Esophagus muscularis mucosa (tissue), 4 donors: Measurements from ENCODE around the gene ITSN2. TPM values are rescaled to one million over a fixed set of nuclear protein-coding genes. Genes with fewer than 3 reads are reported as not detected.
"Not testable (repeated sequence)": the region's sequence is repeated elsewhere in the genome, so short reads cannot be mapped to it uniquely, and the experiment has no call there.

Experiments
- DNase-seq: peaks from one replicate; pipeline ENCODE4 v3.0.0-alpha.2; 2017; ENCODE audit errors: extremely low spot score
- H3K27ac ChIP-seq, 4 donors: fragments of 200-600 bp; sonication (generic); replicated peaks in 1 of 4; 1 replicate in 3 of 4; 2 replicates in 1 of 4; pipeline ENCODE4 v1.5.1; 2016 to 2019; ENCODE audit warnings: mild to moderate bottlenecking in 1 of 4
- H3K27me3 ChIP-seq, 4 donors: fragments of 200-600 bp; sonication (generic); one replicate each; pipeline versions ENCODE4 v1.5.1 to v1.6.0; 2016 to 2019
- H3K36me3 ChIP-seq, 4 donors: fragments of 200-600 bp; sonication (generic); one replicate each; pipeline ENCODE4 v1.5.1; 2016 to 2019
- H3K4me1 ChIP-seq, 4 donors: fragments of 200-600 bp; sonication (generic); one replicate each; pipeline ENCODE4 v1.5.1; 2016 to 2019
- H3K4me3 ChIP-seq, 4 donors: fragments of 200-600 bp; sonication (generic); 1 replicate in 2 of 4; 2 replicates in 2 of 4; pipeline ENCODE4 v1.5.1; 2016 to 2019; ENCODE audit warnings: mild to moderate bottlenecking in 4 of 4, moderate library complexity in 1 of 4
- H3K9me3 ChIP-seq, 4 donors: fragments of 200-600 bp; sonication (generic); 1 replicate in 3 of 4; 2 replicates in 1 of 4; pipeline ENCODE4 v1.5.1; 2016 to 2019
- CTCF ChIP-seq, 3 experiments: fragments of 200-600 bp in 2 of 3; fragments of 450-650 bp in 1 of 3; sonication (generic) in 2 of 3; IDR thresholded peaks; one replicate each; pipeline ENCODE4 v1.5.1; 2017 to 2019; ENCODE audit warnings: antibody characterized with exemption in 3 of 3, mild to moderate bottlenecking in 2 of 3, moderate library complexity in 1 of 3
- EP300 ChIP-seq: sonication (generic); formaldehyde crosslinking; IDR thresholded peaks from one replicate; pipeline ENCODE4 v1.6.1; 2017; ENCODE audit warnings: antibody characterized with exemption
- POLR2A ChIP-seq: fragments of 450-650 bp; IDR thresholded peaks from one replicate; pipeline ENCODE4 v1.6.1; 2017; ENCODE audit warnings: antibody characterized with exemption, moderate library complexity, mild to moderate bottlenecking, low read depth
- POLR2AphosphoS5 ChIP-seq, 2 donors: sonication (generic); formaldehyde crosslinking; IDR thresholded peaks; one replicate each; pipeline ENCODE4 v1.6.1; 2017; ENCODE audit warnings: antibody characterized with exemption in 2 of 2
- WGBS: methylation state at CpG from one replicate; pipeline ENCODE4 v1.1.5; 2018; 5-methylcytosine and 5-hydroxymethylcytosine counted together
- intact Hi-C: fragments of 100-400 bp; cut with DNase I; formaldehyde crosslinking; loops from one replicate; pipeline ENCODE4 v1.15.1; 2023
- total RNA-seq, 4 donors: library from RNA; depleted of rRNA; stranded (reverse); fragments of >200 nt; gene quantifications; one replicate each; pipeline versions ENCODE4 v1.1.0 to v1.2.1, GENCODE V29; 2016

The ITSN2 gene
- total RNA-seq, 4 donors from 2014 or later: 47.0 to 60.2 (median 53.6) TPM

- DNase-seq: peak; percentile 94
- peak overlapping the region; percentile 7 to 36 (median 24) for H3K27ac ChIP-seq
- H3K4me3 ChIP-seq: no peak overlapping the region
- no peaks in the 10 kb centered on the region for H3K27me3 ChIP-seq
- H3K36me3 ChIP-seq: no peaks in the 10 kb centered on the region
- no peaks in the 10 kb centered on the region for H3K9me3 ChIP-seq
- H3K4me1 ChIP-seq: peaks cover 16 to 26% (median 23%) of the 10 kb centered on the region in 4 donors
- intact Hi-C loops: no loop called here
- 41% methylated on average over 7 of the region's 7 CpGs for WGBS
- TF ChIP-seq POLR2AphosphoS5 (IDR thresholded peaks at IDR 0.05) (peak; percentile 45 to 65), POLR2A (no peak)
Measured at GRCh38 chr2:24365051-24365450, 4.7 kb upstream of the ITSN2 start.

GRCh38 chr2:24363301-24363700 lies 3.0 kb upstream of the ITSN2 start:
- H3K36me3 ChIP-seq: no peaks in the 10 kb centered on the region
- intact Hi-C loops: no loop called here
- H3K27me3 ChIP-seq: no peaks in the 10 kb centered on the region
- no peak for DNase-seq
- H3K9me3 ChIP-seq: no peaks in the 10 kb centered on the region
- WGBS: 88% methylated on average over 2 of the region's 2 CpGs
- TF ChIP-seq CTCF (IDR thresholded peaks at IDR 0.05) (no peak), POLR2AphosphoS5 (IDR thresholded peaks at IDR 0.05) (no peak), POLR2A (no peak), EP300 (no peak)
- H3K4me1 ChIP-seq: peaks cover 24 to 38% (median 34%) of the 10 kb centered on the region in 4 donors
- no peak overlapping the region for H3K4me3 ChIP-seq
- no peak overlapping the region for H3K27ac ChIP-seq

GRCh38 chr2:24362253-24362652 lies 1.9 kb upstream of the ITSN2 start:
- Histone ChIP-seq H3K27ac (no peak overlapping the region), H3K4me1 (peaks cover 24 to 44% (median 40%) of the 10 kb centered on the region in 4 donors), H3K27me3 (no peaks in the 10 kb centered on the region), H3K36me3 (no peaks in the 10 kb centered on the region), H3K9me3 (no peaks in the 10 kb centered on the region), H3K4me3 (no peak overlapping the region)
- 81% methylated on average over 4 of the region's 4 CpGs for WGBS
- intact Hi-C loops: no loop called here
- TF ChIP-seq EP300 (no peak), POLR2AphosphoS5 (IDR thresholded peaks at IDR 0.05) (no peak), CTCF (IDR thresholded peaks at IDR 0.05) (no peak), POLR2A (no peak)
- no peak for DNase-seq

GRCh38 chr2:24360963-24361330 lies 611 bp upstream of the ITSN2 start:
- H3K4me3 ChIP-seq: peak overlapping the region; percentile 79 to 99 (median 86)
- WGBS: 89% methylated on average over 15 of the region's 15 CpGs
- peak overlapping the region; percentile 93 to 98 (median 96) for H3K27ac ChIP-seq
- TF ChIP-seq POLR2AphosphoS5 (IDR thresholded peaks at IDR 0.05) (no peak), POLR2A (no peak)
- H3K4me1 ChIP-seq: peaks cover 23 to 42% (median 39%) of the 10 kb centered on the region in 4 donors
- no peak for DNase-seq
- intact Hi-C loops: no loop called here
- H3K36me3 ChIP-seq: no peaks in the 10 kb centered on the region
- no peaks in the 10 kb centered on the region for H3K9me3 ChIP-seq
- no peaks in the 10 kb centered on the region for H3K27me3 ChIP-seq

GRCh38 chr2:24359129-24360049 lies 947 bp downstream of the ITSN2 start:
- Histone ChIP-seq H3K9me3 (no peaks in the 10 kb centered on the region), H3K4me1 (peaks cover 17 to 41% (median 40%) of the 10 kb centered on the region in 4 donors), H3K27ac (peak overlapping the region; percentile 93 to 98 (median 96)), H3K4me3 (peak overlapping the region; percentile 79 to 99 (median 86)), H3K36me3 (no peaks in the 10 kb centered on the region), H3K27me3 (no peaks in the 10 kb centered on the region)
- intact Hi-C loops: no loop called here
- WGBS: 20% methylated on average over 26 of the region's 46 CpGs
- TF ChIP-seq EP300 (no peak), CTCF (IDR thresholded peaks at IDR 0.05) (no peak), POLR2AphosphoS5 (IDR thresholded peaks at IDR 0.05) (peak; percentile 47 to 78)
- DNase-seq: no peak

GRCh38 chr2:24357767-24358166 lies 2.6 kb downstream of the ITSN2 start:
- H3K27me3 ChIP-seq, H3K27ac ChIP-seq, H3K36me3 ChIP-seq, DNase-seq, H3K4me3 ChIP-seq, H3K9me3 ChIP-seq, intact Hi-C loops: not testable (repeated sequence)
- 97% methylated on average over 12 of the region's 12 CpGs for WGBS
- peaks cover 31 to 56% (median 52%) of the 10 kb centered on the region in 4 donors for H3K4me1 ChIP-seq

- H3K4me3 ChIP-seq, DNase-seq, H3K27me3 ChIP-seq, H3K27ac ChIP-seq, H3K36me3 ChIP-seq, intact Hi-C loops, H3K9me3 ChIP-seq: not testable (repeated sequence)
- 91% methylated on average over 4 of the region's 4 CpGs for WGBS
- peaks cover 38 to 62% (median 58%) of the 10 kb centered on the region in 4 donors for H3K4me1 ChIP-seq
Measured at GRCh38 chr2:24357115-24357514, 3.2 kb downstream of the ITSN2 start.
